B cell (primary cell): ENCODE results near the gene RAB6D. TPM values are rescaled to one million over a fixed set of nuclear protein-coding genes. Genes with fewer than 3 reads are reported as not detected.
"Not testable (repeated sequence)": the region's sequence is repeated elsewhere in the genome, so short reads cannot be mapped to it uniquely, and the experiment has no call there.

ENCODE experiments used
- ATAC-seq: fragments of 200-7000 bp; cut with Tn5 transposase; one replicate; pipeline ENCODE4 v1.10.0; 2021; ENCODE audit warnings: low read depth, mild to moderate bottlenecking, moderate number of reproducible peaks, moderate library complexity
- CTCF ChIA-PET: fragments of 350-600 bp; sonication (Branson Sonifier 250); formaldehyde crosslinking; loops from one replicate; lab custom pipeline; 2021; ENCODE audit warnings: antibody characterized with exemption, inconsistent platforms; lab: Charles Lee
- POLR2A ChIA-PET: fragments of 350-600 bp; sonication (Branson Sonifier 250); formaldehyde crosslinking; loops from one replicate; lab custom pipeline; 2021; ENCODE audit warnings: antibody characterized with exemption; lab: Charles Lee
- DNase-seq: peaks from one replicate; pipeline ENCODE4 v3.0.0; 2013
- H2AFZ ChIP-seq: 2 replicates; pipeline ENCODE4 v1.6.1; 2012; ENCODE audit warnings: mild to moderate bottlenecking, low read depth, low read length; ENCODE audit not compliant: insufficient read depth, poor library complexity, severe bottlenecking
- H3K27ac ChIP-seq, 2 donors: 1 replicate in 1 of 2; 2 replicates in 1 of 2; pipeline ENCODE4 v1.5.1; 2012 to 2013; ENCODE audit warnings: low read length in 2 of 2, mild to moderate bottlenecking in 2 of 2, moderate library complexity in 1 of 2
- H3K27me3 ChIP-seq, 4 experiments: fragments of 200-600 bp in 1 of 4; sonication (generic) in 1 of 4; replicated peaks in 1 of 4; 1 replicate in 2 of 4; 2 replicates in 2 of 4; pipeline versions ENCODE4 v1.6.1 to v1.7.0; 2013 to 2016; ENCODE audit warnings: low read length in 3 of 4, mild to moderate bottlenecking in 2 of 4, mixed read lengths in 1 of 4, moderate library complexity in 1 of 4; ENCODE audit not compliant: insufficient read depth in 4 of 4, control insufficient read depth in 3 of 4; ENCODE audit errors: control extremely low read depth in 1 of 4
- H3K36me3 ChIP-seq, 2 experiments: replicated peaks in 1 of 2; 1 replicate in 1 of 2; 2 replicates in 1 of 2; pipeline versions ENCODE4 v1.6.1 to v1.7.1; 2013; ENCODE audit warnings: low read length in 1 of 2; ENCODE audit not compliant: insufficient read depth in 2 of 2, control insufficient read depth in 1 of 2; ENCODE audit errors: control extremely low read depth in 1 of 2, extremely low read depth in 1 of 2
- H3K4me1 ChIP-seq, 2 donors: fragments of 200-600 bp in 1 of 2; sonication (generic) in 1 of 2; 1 replicate in 1 of 2; 2 replicates in 1 of 2; pipeline versions ENCODE4 v1.5.1 to v1.6.1; 2013 to 2017; ENCODE audit warnings: low read length in 2 of 2; ENCODE audit not compliant: control insufficient read depth in 2 of 2, insufficient read depth in 2 of 2
- H3K4me2 ChIP-seq: replicated peaks from 2 replicates; pipeline ENCODE3; 2012; ENCODE audit warnings: mild to moderate bottlenecking, low read depth, low read length; ENCODE audit not compliant: poor library complexity, severe bottlenecking
- H3K4me3 ChIP-seq, 5 experiments: fragments of 200-600 bp in 1 of 5; sonication (generic) in 1 of 5; 1 replicate in 3 of 5; 2 replicates in 2 of 5; pipeline versions ENCODE4 v1.5.1 to v1.7.0; 2011 to 2016; ENCODE audit warnings: low read length in 4 of 5, mild to moderate bottlenecking in 4 of 5, low read depth in 2 of 5, control low read depth in 1 of 5, moderate library complexity in 1 of 5; ENCODE audit not compliant: insufficient read depth in 1 of 5; ENCODE audit errors: control extremely low read depth in 1 of 5, extremely low read depth in 1 of 5
- H3K79me2 ChIP-seq: fragments of 200-600 bp; sonication (generic); one replicate; pipeline ENCODE4 v1.6.0; 2016; ENCODE audit warnings: low read length; ENCODE audit not compliant: control insufficient read depth, insufficient read depth
- H3K9ac ChIP-seq: fragments of 200-600 bp; sonication (generic); 2 replicates; pipeline ENCODE4 v1.6.1; 2017; ENCODE audit warnings: mild to moderate bottlenecking, low read length, moderate library complexity
- H3K9me3 ChIP-seq, 3 donors: one replicate each; pipeline versions ENCODE4 v1.6.1 to v1.7.1; 2013; ENCODE audit warnings: low read length in 2 of 3; ENCODE audit not compliant: control insufficient read depth in 2 of 3, insufficient read depth in 1 of 3; ENCODE audit errors: control extremely low read depth in 1 of 3
- H4K20me1 ChIP-seq: 2 replicates; pipeline ENCODE4 v1.6.0; 2012; ENCODE audit warnings: mild to moderate bottlenecking, low read length; ENCODE audit not compliant: insufficient read depth, control insufficient read depth, poor library complexity, severe bottlenecking
- H3K27ac Mint-ChIP-seq: one replicate; pipeline ENCODE4 v1.8.0; 2021; ENCODE audit warnings: mixed read lengths
- H3K27me3 Mint-ChIP-seq: one replicate; pipeline ENCODE4 v1.8.0; 2021; ENCODE audit warnings: mixed read lengths
- H3K4me1 Mint-ChIP-seq: one replicate; pipeline ENCODE4 v1.8.0; 2021; ENCODE audit warnings: mixed read lengths
- H3K4me3 Mint-ChIP-seq: one replicate; pipeline ENCODE4 v1.8.0; 2021; ENCODE audit warnings: mixed read lengths
- H3K9me3 Mint-ChIP-seq: one replicate; pipeline ENCODE4 v1.8.0; 2022; ENCODE audit warnings: mixed read lengths; ENCODE audit not compliant: insufficient read depth
- CTCF ChIP-seq: fragments of 200-600 bp; IDR thresholded peaks from one replicate; pipeline ENCODE4 v1.8.0; 2022; ENCODE audit warnings: antibody characterized with exemption, mild to moderate bottlenecking
- EZH2 ChIP-seq: IDR thresholded peaks from 2 replicates; pipeline ENCODE4 v1.6.1; 2012; ENCODE audit warnings: borderline replicate concordance, low read depth, mild to moderate bottlenecking, moderate library complexity, low read length; ENCODE audit not compliant: insufficient read depth, poor library complexity, severe bottlenecking
- WGBS: methylation state at CpG from one replicate; pipeline ENCODE4 v1.1.5; 2013; ENCODE audit warnings: missing lambda C conversion rate; ENCODE audit not compliant: insufficient coverage; 5-methylcytosine and 5-hydroxymethylcytosine counted together
- intact Hi-C: fragments of 100-400 bp; cut with micrococcal nuclease; formaldehyde crosslinking; loops from one replicate; pipeline ENCODE4 v1.10.0; 2022
- polyA minus RNA-seq: library from RNA; depleted of rRNA, polyadenylated mRNA; stranded (reverse); fragments of >200 nt; gene quantifications from 2 replicates; pipeline ENCODE4 v1.2.3, GENCODE V29; 2012
- polyA plus RNA-seq: library from polyadenylated mRNA; depleted of rRNA; stranded (reverse); fragments of >200 nt; gene quantifications from 2 replicates; pipeline ENCODE4 v1.2.3, GENCODE V29; 2012
- total RNA-seq, 2 donors: library from RNA; stranded (reverse); fragments of 120-200 nt in 1 of 2; gene quantifications; 1 replicate in 1 of 2; 2 replicates in 1 of 2; pipeline versions ENCODE4 v1.2.3 to v1.2.4, GENCODE V29; 2013 to 2022

The RAB6D gene
- not detected in 2 replicates for total RNA-seq
- total RNA-seq (2013): 0.07 TPM
- polyA plus RNA-seq: not detected in 2 replicates
- polyA minus RNA-seq: not detected in 2 replicates

- H3K9me3 Mint-ChIP-seq, H3K4me2 ChIP-seq, H3K27ac ChIP-seq, H3K79me2 ChIP-seq, H4K20me1 ChIP-seq, H3K9ac ChIP-seq, H3K27ac Mint-ChIP-seq, POLR2A ChIA-PET, H3K9me3 ChIP-seq, H3K36me3 ChIP-seq, intact Hi-C loops, H3K4me3 ChIP-seq, DNase-seq, H3K27me3 ChIP-seq, ATAC-seq, H3K4me1 ChIP-seq, H3K4me1 Mint-ChIP-seq, CTCF ChIA-PET: not testable (repeated sequence)
- peak within 1 kb of the TSS; percentile 10 for H2AFZ ChIP-seq
- peaks cover 38% of the 10 kb centered on the region for H3K27me3 Mint-ChIP-seq
- peak within 1 kb of the TSS; percentile 67 for H3K4me3 Mint-ChIP-seq
- 5% methylated on average over 40 of the region's 50 CpGs for WGBS
Measured at GRCh38 chr2:131363703-131364186, at the start of gene RAB6D. RAB6D (minus strand) TSS chr2:131364168; CDS start chr2:131363720, 448 bp downstream.

DNA sequence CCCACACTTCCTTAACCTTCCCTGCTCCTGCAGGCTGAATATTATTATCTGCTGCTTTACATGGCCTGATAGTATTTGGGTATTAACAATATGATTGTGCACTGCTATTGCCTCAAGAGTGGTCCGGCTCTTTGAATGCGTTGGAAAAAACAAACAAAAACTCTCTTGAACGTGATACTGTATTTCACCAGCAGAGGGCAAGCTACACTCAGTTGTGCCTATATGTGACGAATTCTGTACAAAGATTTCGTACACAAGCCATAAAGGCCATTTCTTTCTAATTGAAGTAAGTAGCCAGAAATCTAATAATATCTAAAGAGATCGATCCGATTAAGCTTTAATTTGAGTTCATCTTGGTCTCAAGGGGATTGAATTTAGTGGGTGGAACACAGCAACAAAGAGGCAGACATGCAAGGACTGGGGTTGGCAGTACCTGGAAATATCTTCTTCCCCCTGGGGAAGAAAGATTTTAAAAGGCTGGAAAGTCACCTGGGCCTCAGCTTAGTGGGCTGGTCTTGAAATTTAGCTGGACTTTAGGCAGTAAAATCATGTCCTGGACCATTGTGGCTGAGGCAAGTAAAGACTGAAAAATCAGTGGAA, 49.3 kb upstream of the RAB6D start:
- peak overlapping the region; percentile 14 for H2AFZ ChIP-seq
- 0% methylated on average over 2 of the region's 7 CpGs for WGBS
- POLR2A ChIA-PET: no interaction called here
- H3K4me1 Mint-ChIP-seq: no peaks in the 10 kb centered on the region
- no peaks in the 10 kb centered on the region for H4K20me1 ChIP-seq
- H3K36me3 ChIP-seq: no peaks in the 10 kb centered on the region
- no peak overlapping the region for H3K27ac ChIP-seq
- H3K79me2 ChIP-seq: no peaks in the 10 kb centered on the region
- intact Hi-C loops: loop anchor here (1.0 to 10.0 kb wide), 4 partner anchors 102 to 732 kb away; no protein-coding TSS in a partner anchor
- H3K4me1 ChIP-seq: no peaks in the 10 kb centered on the region
- H3K4me3 Mint-ChIP-seq: no peak overlapping the region
- no peak overlapping the region for H3K4me3 ChIP-seq
- no peaks in the 10 kb centered on the region for H3K9me3 Mint-ChIP-seq
- no peaks in the 10 kb centered on the region for H3K9me3 ChIP-seq
- H3K27me3 Mint-ChIP-seq: peaks cover 38% of the 10 kb centered on the region
- H3K27ac Mint-ChIP-seq: no peak overlapping the region
- TF ChIP-seq CTCF (peak; percentile 96), EZH2 (no peak)
- DNase-seq: peak; percentile 64
- H3K9ac ChIP-seq: no peak overlapping the region
- H3K27me3 ChIP-seq: peaks cover 0 to 13% (median 4%) of the 10 kb centered on the region in 4 experiments
- H3K4me2 ChIP-seq: no peak overlapping the region
- peak; percentile 61 for ATAC-seq
- CTCF ChIA-PET: interaction anchor here (0.9 to 7.2 kb wide), 6 partner anchors 11 to 389 kb away, joined by 3 to 63 read pairs (median 6); partner anchors contain the start of gene MZT2A
